VCaP (cell line): ENCODE data around the gene NETO1.
A peak's percentile ranks its signal among the peaks of the same experiment; 100 is the strongest.

Source experiments
- H3K27ac ChIP-seq: fragments of 450-650 bp; 2 replicates; pipeline ENCODE4 v1.5.1; 2017
- TF ChIP-seq, protein P1 (sequence below): fragments of 450-650 bp; conservative IDR thresholded peaks from 2 replicates; pipeline ENCODE4 v1.5.1; 2017; ENCODE audit warnings: mild to moderate bottlenecking, moderate library complexity

NETO1 gene

DNA sequence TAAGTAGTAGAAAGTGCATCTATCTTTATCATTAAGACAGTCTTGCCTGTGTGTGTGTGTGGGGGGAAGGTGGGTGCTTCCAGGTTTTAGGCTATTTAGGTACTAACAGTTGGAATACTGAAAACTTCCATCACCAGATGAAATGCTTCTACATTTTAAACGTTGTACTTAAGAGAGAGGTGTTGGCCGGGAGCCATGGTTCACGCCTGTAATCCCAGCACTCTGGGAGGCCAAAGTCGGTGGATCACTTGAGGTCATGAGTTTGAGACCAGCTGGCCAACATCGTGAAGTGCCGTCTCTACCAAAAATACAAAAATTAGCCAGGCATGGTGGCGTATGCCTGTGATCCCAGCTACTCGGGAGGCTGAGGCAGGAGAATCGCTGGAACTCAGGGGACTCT, 4.0 kb downstream of the NETO1 start:
- H3K27ac ChIP-seq, result no peak overlapping the region
- TF ChIP-seq, protein P1, sequence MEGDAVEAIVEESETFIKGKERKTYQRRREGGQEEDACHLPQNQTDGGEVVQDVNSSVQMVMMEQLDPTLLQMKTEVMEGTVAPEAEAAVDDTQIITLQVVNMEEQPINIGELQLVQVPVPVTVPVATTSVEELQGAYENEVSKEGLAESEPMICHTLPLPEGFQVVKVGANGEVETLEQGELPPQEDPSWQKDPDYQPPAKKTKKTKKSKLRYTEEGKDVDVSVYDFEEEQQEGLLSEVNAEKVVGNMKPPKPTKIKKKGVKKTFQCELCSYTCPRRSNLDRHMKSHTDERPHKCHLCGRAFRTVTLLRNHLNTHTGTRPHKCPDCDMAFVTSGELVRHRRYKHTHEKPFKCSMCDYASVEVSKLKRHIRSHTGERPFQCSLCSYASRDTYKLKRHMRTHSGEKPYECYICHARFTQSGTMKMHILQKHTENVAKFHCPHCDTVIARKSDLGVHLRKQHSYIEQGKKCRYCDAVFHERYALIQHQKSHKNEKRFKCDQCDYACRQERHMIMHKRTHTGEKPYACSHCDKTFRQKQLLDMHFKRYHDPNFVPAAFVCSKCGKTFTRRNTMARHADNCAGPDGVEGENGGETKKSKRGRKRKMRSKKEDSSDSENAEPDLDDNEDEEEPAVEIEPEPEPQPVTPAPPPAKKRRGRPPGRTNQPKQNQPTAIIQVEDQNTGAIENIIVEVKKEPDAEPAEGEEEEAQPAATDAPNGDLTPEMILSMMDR, result no peak

DNA sequence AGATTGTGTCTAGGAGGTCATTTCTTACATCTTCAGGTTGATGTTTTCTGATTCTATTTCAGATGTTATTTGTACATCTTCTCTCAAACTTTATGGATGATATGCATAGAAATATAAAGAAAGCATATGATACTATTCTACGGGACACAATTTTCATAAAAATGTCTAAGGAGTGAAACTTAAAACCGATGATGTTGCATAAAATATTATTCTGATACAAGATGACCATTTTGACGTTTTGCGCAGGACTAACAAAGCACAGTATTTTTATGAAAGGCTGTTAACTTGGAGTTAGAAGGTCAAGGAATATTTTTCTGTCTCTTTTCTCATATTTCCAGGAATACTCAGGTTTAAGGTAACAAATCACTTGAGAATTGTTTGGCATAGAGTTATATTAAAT, 8.7 kb downstream of the NETO1 start:
- no peak overlapping the region for H3K27ac ChIP-seq
- TF ChIP-seq, protein P1, result no peak

DNA sequence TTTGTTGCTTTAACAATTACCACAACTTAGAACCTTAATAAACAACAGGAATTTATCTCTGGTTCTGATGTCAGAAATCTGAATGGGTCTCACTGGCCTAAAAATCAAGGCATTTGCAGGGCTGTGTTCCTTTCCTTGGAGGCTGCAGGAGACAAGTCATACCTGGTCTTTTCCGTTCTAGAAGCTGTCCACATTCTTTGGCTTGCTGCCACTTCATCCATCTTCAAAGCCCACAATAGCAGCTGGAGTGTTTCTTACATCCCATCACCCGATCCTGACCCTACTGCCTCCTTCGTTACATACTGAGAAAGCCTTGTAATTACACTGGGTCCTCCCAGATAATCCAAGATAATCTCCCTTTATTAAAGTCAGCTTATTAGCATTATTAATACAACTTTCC, 18.1 kb downstream of the NETO1 start:
- TF ChIP-seq, protein P1, result no peak
- H3K27ac ChIP-seq, result no peak overlapping the region

DNA sequence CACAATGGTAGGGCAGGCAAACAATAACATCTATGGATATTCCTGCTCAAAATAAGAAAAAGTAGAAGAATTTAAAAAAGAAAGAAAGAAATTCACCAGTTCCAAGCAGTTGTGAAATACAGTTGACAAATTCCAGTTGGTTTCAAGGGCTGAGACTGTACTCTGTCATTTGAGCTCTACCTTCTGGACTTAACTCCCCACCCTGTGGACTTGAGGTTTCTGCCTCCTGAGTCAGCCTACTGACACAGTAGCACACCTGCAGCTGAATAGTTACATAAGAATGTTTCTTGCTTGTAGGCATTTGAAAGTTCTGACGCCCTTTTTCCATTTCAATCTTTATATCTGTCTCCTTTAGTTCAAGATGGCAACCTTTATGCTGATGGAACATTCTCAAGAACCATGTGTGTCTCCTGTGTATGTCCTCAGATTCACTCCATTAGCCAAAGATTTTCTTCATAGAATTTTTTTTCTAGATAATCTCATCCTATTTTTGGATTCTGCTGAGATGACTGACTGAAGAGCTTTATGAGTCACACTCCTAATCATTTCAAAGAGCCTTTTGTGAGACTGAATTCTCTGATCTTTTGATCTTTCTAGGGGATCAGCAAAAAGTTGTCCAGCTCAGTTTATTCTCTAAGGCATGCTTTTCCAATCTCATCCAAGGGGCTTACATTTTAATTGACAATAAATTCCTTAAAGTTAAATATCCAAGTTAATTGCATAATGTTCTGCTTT, 19.1 kb downstream of the NETO1 start:
- TF ChIP-seq, protein P1, result no peak
- no peak overlapping the region for H3K27ac ChIP-seq

DNA sequence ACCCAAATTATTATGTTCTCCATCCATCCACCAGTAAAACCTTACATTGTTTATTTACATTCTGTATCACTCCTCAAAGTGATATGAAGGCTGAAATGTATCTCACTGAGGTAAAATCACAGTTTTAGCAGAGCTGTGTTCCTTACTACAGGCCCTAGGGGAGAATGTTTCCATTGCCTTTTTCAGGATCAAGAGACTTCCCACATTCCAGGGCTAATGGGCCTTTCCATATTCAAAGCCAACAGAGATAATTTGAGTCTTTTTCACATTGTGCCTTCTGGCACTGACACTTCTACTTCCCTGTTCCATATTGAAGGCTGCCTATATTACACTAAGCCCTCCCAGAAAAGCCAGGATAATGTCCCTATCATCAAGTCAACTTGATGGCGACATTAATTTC, 20.0 kb downstream of the NETO1 start:
- H3K27ac ChIP-seq, result no peak overlapping the region; the same call in 1 of the 2 replicates
- TF ChIP-seq, protein P1, result no peak

DNA sequence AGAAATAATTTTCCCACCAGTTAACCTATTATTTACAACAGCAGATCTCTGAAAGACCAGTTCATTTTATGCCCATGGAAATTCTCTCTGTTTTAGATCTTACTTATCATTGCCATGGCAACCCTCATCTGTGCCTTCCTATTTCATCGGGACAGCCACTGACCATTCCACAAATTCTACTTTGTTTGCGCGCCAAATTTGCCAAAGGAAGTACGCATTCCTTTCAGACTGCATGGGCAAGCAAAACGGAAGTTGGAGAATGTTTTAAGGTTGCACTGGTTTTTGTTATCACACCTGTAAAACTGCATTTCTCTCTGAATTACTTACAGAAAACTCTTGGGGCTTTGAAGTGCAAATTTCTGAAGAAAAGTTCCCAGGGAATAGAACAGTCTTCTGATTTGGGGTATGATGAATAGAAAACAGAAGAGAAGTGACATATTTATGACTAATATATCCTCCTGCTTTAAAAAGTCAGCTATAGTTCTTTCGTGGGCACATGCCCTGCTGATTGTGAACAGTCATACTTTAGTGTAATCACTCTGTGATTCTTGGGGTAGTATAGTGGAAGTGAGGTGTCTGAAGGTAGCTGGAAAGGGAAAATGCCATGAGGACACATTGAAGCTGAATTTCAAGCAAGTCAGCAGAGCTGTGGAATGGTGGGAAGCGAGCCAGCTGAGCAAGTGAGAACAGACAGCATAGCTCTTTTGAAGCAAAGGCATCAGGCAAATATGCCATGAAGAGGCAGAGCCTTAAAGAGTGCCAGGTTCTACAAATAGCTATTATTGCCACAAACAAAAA, 20.9 kb downstream of the NETO1 start:
- TF ChIP-seq, protein P1, result no peak
- H3K27ac ChIP-seq, result peak overlapping the region; percentile 29

DNA sequence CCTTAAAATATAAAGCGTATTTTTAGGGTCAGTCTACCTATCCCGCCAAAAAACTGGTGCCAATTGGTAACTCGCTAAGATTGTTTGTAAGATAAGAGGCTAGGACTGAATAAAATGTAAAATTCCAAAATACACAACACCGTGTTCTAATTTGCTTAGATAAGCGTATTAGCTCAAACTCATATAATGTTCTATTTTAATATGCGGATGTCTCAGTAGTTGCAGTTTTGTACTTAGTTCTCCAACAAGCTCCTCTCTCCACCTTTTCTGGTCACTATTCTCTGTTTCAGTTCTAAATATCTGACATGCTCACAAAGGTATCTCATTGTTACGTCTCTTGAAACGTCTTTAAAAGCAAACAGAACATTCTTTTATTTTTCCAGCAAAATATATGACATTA, 24.0 kb downstream of the NETO1 start:
- no peak overlapping the region for H3K27ac ChIP-seq
- TF ChIP-seq, protein P1, result no peak
